ENCODE measurements around the gene SLITRK5.

The SLITRK5 gene, protein sequence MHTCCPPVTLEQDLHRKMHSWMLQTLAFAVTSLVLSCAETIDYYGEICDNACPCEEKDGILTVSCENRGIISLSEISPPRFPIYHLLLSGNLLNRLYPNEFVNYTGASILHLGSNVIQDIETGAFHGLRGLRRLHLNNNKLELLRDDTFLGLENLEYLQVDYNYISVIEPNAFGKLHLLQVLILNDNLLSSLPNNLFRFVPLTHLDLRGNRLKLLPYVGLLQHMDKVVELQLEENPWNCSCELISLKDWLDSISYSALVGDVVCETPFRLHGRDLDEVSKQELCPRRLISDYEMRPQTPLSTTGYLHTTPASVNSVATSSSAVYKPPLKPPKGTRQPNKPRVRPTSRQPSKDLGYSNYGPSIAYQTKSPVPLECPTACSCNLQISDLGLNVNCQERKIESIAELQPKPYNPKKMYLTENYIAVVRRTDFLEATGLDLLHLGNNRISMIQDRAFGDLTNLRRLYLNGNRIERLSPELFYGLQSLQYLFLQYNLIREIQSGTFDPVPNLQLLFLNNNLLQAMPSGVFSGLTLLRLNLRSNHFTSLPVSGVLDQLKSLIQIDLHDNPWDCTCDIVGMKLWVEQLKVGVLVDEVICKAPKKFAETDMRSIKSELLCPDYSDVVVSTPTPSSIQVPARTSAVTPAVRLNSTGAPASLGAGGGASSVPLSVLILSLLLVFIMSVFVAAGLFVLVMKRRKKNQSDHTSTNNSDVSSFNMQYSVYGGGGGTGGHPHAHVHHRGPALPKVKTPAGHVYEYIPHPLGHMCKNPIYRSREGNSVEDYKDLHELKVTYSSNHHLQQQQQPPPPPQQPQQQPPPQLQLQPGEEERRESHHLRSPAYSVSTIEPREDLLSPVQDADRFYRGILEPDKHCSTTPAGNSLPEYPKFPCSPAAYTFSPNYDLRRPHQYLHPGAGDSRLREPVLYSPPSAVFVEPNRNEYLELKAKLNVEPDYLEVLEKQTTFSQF

DNA sequence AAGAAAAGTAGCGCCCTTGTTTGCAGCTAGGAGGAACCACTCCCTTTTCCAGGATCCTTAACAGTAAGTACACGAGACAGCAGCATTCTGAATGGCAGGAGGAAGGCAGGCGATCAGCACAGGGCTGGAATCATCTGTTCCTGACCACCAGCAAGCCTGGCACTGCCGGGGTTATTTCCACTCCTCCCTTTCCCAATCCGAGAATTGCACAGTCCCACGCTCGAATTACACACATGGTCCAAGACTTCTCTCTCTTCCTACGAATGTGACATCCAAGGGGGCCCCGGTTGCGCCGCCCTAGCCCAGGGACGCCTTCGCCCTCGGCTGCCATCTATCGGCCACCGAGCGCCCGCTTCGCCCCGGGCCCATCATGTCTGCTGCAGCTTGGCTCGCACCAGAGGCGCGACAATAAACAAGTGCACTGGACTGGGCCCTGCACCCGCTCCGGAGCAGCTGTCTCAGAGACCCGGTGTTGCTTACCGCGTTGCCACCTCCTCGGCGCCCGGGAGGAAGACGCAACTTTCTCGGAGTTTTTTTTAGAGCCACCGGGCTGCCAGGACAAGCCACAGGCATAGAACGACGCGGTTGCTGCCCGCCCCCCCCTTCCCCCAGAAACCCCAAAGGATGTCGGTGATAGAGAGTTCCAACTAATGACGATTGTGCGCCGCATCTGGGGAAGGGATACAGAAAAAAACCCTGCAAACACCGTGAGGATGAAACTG, at the start of gene SLITRK5:
TSS of gene SLITRK5 (plus strand) at position 341 of the 722 bp plus-strand sequence. CDS start 4,018 bp downstream, outside the sequence.
- Histone ChIP-seq H3K27me3 (ENCODE audit: low read depth, low read length) (peaks cover 22% of the 10 kb centered on the region), H3K27ac (ENCODE audit: low read length) (no peak within 1 kb of the TSS)

DNA sequence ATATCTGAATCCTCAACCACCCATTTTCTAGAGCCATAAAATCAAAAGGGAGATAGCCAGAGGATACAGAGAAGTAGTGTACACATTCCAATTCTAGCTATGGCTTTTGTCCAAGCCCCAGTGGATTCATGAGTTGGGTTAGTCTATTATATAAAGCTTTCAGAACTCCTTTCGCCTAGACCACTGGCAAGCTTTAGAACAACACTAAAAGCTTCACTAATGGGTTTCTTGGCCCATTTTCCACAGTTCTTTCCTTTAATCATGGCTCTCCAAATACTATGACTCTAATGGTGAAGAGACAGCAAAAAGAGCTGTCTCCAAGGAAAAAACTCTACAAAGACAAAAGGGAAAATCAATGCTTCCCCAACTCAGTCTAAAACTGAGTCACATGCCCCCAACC, 48.2 kb upstream of the SLITRK5 start:
- no peaks in the 10 kb centered on the region for H3K36me3 ChIP-seq (ENCODE audit: control insufficient read depth in 1 of 2, insufficient read depth in 2 of 2, low read length in 2 of 2)
- H3K9me3 ChIP-seq (ENCODE audit: control insufficient read depth in 1 of 2, low read length in 2 of 2): no peaks in the 10 kb centered on the region
- H3K4me3 ChIP-seq (ENCODE audit: low read depth in 1 of 2, low read length in 2 of 2): no peak overlapping the region
- no peaks in the 10 kb centered on the region for H3K27me3 ChIP-seq (ENCODE audit: low read depth, low read length)
- no peak overlapping the region for H3K27ac ChIP-seq (ENCODE audit: low read length)
- no peaks in the 10 kb centered on the region for H3K4me1 ChIP-seq (ENCODE audit: control insufficient read depth in 1 of 2, insufficient read depth in 2 of 2, low read length in 2 of 2)

More for the DNA sequence above, at the start of gene SLITRK5:
- Histone ChIP-seq H3K36me3 (ENCODE audit: control insufficient read depth in 1 of 2, insufficient read depth in 2 of 2, low read length in 2 of 2) (no peaks in the 10 kb centered on the region), H3K9me3 (ENCODE audit: control insufficient read depth in 1 of 2, low read length in 2 of 2) (no peaks in the 10 kb centered on the region), H3K4me1 (ENCODE audit: control insufficient read depth in 1 of 2, insufficient read depth in 2 of 2, low read length in 2 of 2) (peaks cover 0 to 30% of the 10 kb centered on the region in 2 donors), H3K4me3 (ENCODE audit: low read depth in 1 of 2, low read length in 2 of 2) (peak within 1 kb of the TSS; percentile 30 to 85)

DNA sequence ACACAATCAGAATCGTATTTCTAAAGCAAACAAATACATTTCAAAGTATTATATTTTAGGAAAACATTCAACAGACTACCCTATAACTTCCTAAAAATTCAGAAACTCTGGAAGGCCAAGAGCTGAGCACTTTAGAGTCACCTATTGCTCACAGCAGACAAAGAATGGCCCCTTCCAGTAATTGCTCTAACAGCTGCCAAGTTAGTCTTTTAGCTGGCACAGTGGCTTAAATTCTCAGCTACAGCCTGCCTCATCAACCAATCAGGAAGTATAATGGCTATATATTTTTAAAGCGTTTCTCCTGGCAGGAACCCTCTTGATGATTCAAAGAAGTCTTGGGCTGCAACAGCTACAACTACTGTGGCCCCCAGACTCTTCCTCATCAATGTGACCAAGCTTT, 14.9 kb upstream of the SLITRK5 start:
- no peaks in the 10 kb centered on the region for H3K27me3 ChIP-seq (ENCODE audit: low read depth, low read length)
- H3K36me3 ChIP-seq (ENCODE audit: control insufficient read depth in 1 of 2, insufficient read depth in 2 of 2, low read length in 2 of 2): no peaks in the 10 kb centered on the region
- no peak overlapping the region for H3K27ac ChIP-seq (ENCODE audit: low read length)
- no peak overlapping the region for H3K4me3 ChIP-seq (ENCODE audit: low read depth in 1 of 2, low read length in 2 of 2)
- no peaks in the 10 kb centered on the region for H3K4me1 ChIP-seq (ENCODE audit: control insufficient read depth in 1 of 2, insufficient read depth in 2 of 2, low read length in 2 of 2)
- H3K9me3 ChIP-seq (ENCODE audit: control insufficient read depth in 1 of 2, low read length in 2 of 2): no peaks in the 10 kb centered on the region

DNA sequence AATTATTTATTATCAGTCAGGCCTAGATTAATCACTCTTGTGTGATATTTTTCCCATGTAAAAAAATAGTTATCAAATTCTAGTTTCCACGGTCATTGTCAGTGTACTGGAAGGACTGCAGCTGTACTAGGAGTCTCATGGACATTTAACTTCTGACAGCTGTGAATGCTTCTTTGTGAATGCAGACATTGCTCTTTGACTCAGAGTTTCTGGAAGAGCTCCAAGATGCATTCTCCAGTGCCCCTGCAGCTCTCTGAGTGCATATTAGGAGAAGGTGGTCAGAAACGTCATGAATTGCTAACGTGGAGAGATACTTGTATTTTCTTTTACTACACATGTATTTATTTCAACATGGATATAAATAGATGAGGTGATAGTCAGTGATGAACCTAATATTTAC, 9.7 kb upstream of the SLITRK5 start:
- no peaks in the 10 kb centered on the region for H3K27me3 ChIP-seq (ENCODE audit: low read depth, low read length)
- no peaks in the 10 kb centered on the region for H3K9me3 ChIP-seq (ENCODE audit: control insufficient read depth in 1 of 2, low read length in 2 of 2)
- H3K4me1 ChIP-seq (ENCODE audit: control insufficient read depth in 1 of 2, insufficient read depth in 2 of 2, low read length in 2 of 2): no peaks in the 10 kb centered on the region
- no peak overlapping the region for H3K4me3 ChIP-seq (ENCODE audit: low read depth in 1 of 2, low read length in 2 of 2)
- H3K36me3 ChIP-seq (ENCODE audit: control insufficient read depth in 1 of 2, insufficient read depth in 2 of 2, low read length in 2 of 2): no peaks in the 10 kb centered on the region
- H3K27ac ChIP-seq (ENCODE audit: low read length): no peak overlapping the region

DNA sequence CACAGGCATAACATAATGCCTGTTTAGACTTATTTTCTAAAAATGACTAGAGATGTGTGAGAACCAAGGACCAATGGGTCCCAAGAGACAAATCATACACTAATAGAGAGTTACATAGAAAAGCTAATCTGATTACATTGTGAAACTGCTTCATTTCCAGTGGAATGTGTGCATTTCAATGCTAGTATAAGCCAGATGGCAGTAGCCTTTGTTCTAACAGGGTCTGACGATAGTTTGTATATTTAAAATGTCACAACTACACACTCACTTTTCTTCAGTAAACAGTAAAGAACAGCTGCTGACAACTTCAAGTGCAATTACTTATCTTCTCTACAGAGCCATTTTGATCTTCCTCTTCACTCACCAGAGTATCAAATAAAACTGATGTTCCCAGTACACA, 4.3 kb upstream of the SLITRK5 start:
- Histone ChIP-seq H3K4me3 (ENCODE audit: low read depth in 1 of 2, low read length in 2 of 2) (no peak overlapping the region), H3K27me3 (ENCODE audit: low read depth, low read length) (no peaks in the 10 kb centered on the region), H3K27ac (ENCODE audit: low read length) (no peak overlapping the region), H3K9me3 (ENCODE audit: control insufficient read depth in 1 of 2, low read length in 2 of 2) (no peaks in the 10 kb centered on the region), H3K36me3 (ENCODE audit: control insufficient read depth in 1 of 2, insufficient read depth in 2 of 2, low read length in 2 of 2) (no peaks in the 10 kb centered on the region), H3K4me1 (ENCODE audit: control insufficient read depth in 1 of 2, insufficient read depth in 2 of 2, low read length in 2 of 2) (peaks cover 0 to 11% of the 10 kb centered on the region in 2 donors)

DNA sequence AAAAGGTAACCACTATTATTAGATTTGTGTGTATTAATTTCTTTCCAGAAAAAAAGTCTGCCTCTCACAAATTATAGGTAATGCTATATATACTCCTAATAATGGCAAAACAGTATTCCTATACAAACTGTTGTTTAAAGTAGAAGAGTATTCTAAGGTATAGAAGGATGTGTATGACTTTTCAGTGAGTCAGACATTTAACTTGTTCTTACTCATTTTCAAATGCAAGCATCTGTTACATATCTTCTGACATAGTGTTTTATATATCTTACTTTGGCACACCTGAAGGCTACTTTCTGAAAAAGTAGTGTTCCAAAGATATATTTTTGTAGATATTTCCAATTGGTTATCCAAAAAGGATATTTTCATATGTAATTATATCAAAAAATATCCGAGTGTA, 3.5 kb upstream of the SLITRK5 start:
- Histone ChIP-seq H3K4me1 (ENCODE audit: control insufficient read depth in 1 of 2, insufficient read depth in 2 of 2, low read length in 2 of 2) (peaks cover 0 to 18% of the 10 kb centered on the region in 2 donors), H3K27me3 (ENCODE audit: low read depth, low read length) (peaks cover 2% of the 10 kb centered on the region), H3K27ac (ENCODE audit: low read length) (no peak overlapping the region), H3K4me3 (ENCODE audit: low read depth in 1 of 2, low read length in 2 of 2) (no peak overlapping the region), H3K36me3 (ENCODE audit: control insufficient read depth in 1 of 2, insufficient read depth in 2 of 2, low read length in 2 of 2) (no peaks in the 10 kb centered on the region), H3K9me3 (ENCODE audit: control insufficient read depth in 1 of 2, low read length in 2 of 2) (no peaks in the 10 kb centered on the region)

DNA sequence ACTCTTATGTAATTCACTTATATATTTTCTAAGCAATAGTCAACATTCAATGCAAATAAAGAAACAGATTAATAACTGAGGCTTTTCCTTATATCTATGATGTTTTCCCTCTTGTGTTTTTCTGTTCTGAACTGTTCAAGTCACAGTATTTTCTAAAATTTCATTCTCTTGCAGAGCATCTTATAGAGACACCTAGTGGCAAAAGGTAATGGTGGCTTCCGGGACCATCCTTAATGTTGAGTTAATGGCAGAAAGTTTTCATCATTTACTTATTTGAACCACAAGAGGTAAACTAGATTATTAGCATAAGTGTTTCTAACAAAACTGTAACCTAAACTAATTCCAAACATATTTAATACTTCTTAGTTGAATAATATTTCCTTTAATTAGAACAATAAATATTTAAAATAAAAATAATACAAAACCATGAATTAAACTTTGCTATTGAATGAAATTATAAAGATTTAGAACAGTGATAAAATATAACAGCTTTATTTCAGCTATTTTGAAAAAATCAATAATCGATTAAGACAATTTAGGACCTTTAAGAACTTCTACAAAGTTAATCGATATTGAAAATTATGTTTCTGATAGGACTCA, 1.7 kb upstream of the SLITRK5 start:
- Histone ChIP-seq H3K4me1 (ENCODE audit: control insufficient read depth in 1 of 2, insufficient read depth in 2 of 2, low read length in 2 of 2) (peaks cover 0 to 29% of the 10 kb centered on the region in 2 donors), H3K36me3 (ENCODE audit: control insufficient read depth in 1 of 2, insufficient read depth in 2 of 2, low read length in 2 of 2) (no peaks in the 10 kb centered on the region), H3K27ac (ENCODE audit: low read length) (no peak overlapping the region), H3K4me3 (ENCODE audit: low read depth in 1 of 2, low read length in 2 of 2) (no peak overlapping the region), H3K27me3 (ENCODE audit: low read depth, low read length) (peaks cover 14% of the 10 kb centered on the region), H3K9me3 (ENCODE audit: control insufficient read depth in 1 of 2, low read length in 2 of 2) (no peaks in the 10 kb centered on the region)

DNA sequence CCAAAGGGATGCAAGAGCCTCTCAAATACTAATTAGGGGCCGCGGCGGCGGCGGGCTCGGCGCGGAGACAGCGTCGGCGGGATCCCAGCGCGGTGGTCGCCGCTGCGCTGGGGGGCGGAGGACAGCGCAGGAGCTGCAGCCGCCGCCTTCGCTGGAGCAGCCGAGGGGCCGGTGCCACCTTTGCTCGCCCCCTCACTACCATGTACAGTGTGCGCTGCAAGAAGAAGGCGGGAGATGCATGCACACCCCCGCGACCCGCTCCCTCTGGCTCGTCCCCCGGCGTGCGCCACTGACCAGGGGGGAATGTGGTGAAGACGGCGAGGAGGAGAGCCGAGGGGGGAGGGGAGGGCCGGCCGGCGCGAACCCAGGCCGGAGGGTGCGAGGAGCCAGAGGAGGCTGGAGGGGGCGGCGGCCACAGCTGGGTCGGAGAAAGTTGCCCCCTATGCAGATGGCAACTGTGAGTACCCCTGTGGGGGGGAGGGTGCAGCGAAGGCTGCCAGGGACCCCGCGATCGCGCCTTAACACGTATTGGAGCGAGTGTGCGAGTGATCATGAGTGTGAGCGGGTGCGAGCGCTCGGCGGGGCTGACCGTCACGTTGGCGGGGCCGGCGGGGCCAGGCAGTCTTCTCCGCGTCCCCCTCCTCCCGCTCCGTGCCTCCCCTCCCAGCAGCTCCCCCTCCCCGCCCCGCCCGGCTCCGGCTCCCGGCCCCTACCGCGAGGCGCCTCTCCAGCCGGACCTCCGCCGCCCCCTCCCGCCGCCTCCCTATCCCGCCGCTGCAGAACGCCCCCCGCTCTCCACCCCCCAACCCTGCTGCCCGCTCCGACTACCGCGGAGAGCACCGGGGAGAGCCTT, 808 bp downstream of the SLITRK5 start:
- Histone ChIP-seq H3K36me3 (ENCODE audit: control insufficient read depth in 1 of 2, insufficient read depth in 2 of 2, low read length in 2 of 2) (no peaks in the 10 kb centered on the region), H3K4me1 (ENCODE audit: control insufficient read depth in 1 of 2, insufficient read depth in 2 of 2, low read length in 2 of 2) (peaks cover 0 to 34% of the 10 kb centered on the region in 2 donors), H3K27me3 (ENCODE audit: low read depth, low read length) (peaks cover 29% of the 10 kb centered on the region), H3K9me3 (ENCODE audit: control insufficient read depth in 1 of 2, low read length in 2 of 2) (no peaks in the 10 kb centered on the region), H3K4me3 (ENCODE audit: low read depth in 1 of 2, low read length in 2 of 2) (peak overlapping the region; percentile 34 to 85), H3K27ac (ENCODE audit: low read length) (no peak overlapping the region)

DNA sequence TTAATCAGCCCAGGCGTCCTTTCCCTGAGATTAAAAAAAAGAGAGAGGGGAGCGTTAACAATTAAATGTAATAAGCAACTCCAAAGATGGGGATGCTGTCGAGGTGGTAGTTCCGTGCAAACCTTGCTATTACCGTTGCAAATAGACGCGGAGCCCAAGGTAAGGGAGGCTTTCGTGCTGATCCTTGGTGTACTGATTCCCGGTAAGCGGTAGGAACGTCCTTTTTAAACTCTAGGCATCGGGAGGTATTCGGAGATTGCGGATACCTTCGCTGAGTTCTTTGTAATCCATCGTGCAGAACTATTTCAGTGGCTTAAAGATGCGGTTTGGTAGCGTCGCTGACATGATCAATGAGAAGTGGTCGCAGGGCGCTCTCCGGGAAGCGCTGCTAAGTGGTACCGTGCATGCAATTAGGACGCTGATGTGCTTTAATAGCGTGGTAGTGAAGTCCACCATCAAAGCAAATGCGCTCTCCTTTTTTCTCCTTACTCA, 3.1 kb downstream of the SLITRK5 start:
- no peaks in the 10 kb centered on the region for H3K36me3 ChIP-seq (ENCODE audit: control insufficient read depth in 1 of 2, insufficient read depth in 2 of 2, low read length in 2 of 2)
- H3K4me3 ChIP-seq (ENCODE audit: low read depth in 1 of 2, low read length in 2 of 2): peak overlapping the region; percentile 16 to 85
- peaks cover 0 to 48% of the 10 kb centered on the region in 2 donors for H3K4me1 ChIP-seq (ENCODE audit: control insufficient read depth in 1 of 2, insufficient read depth in 2 of 2, low read length in 2 of 2)
- peaks cover 38% of the 10 kb centered on the region for H3K27me3 ChIP-seq (ENCODE audit: low read depth, low read length)
- H3K9me3 ChIP-seq (ENCODE audit: control insufficient read depth in 1 of 2, low read length in 2 of 2): no peaks in the 10 kb centered on the region
- no peak overlapping the region for H3K27ac ChIP-seq (ENCODE audit: low read length)

DNA sequence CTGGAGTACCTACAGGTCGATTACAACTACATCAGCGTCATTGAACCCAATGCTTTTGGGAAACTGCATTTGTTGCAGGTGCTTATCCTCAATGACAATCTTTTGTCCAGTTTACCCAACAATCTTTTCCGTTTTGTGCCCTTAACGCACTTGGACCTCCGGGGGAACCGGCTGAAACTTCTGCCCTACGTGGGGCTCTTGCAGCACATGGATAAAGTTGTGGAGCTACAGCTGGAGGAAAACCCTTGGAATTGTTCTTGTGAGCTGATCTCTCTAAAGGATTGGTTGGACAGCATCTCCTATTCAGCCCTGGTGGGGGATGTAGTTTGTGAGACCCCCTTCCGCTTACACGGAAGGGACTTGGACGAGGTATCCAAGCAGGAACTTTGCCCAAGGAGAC, 4.7 kb downstream of the SLITRK5 start:
- Histone ChIP-seq H3K27me3 (ENCODE audit: low read depth, low read length) (peaks cover 38% of the 10 kb centered on the region), H3K9me3 (ENCODE audit: control insufficient read depth in 1 of 2, low read length in 2 of 2) (no peaks in the 10 kb centered on the region), H3K4me3 (ENCODE audit: low read depth in 1 of 2, low read length in 2 of 2) (no peak overlapping the region), H3K27ac (ENCODE audit: low read length) (no peak overlapping the region), H3K36me3 (ENCODE audit: control insufficient read depth in 1 of 2, insufficient read depth in 2 of 2, low read length in 2 of 2) (no peaks in the 10 kb centered on the region), H3K4me1 (ENCODE audit: control insufficient read depth in 1 of 2, insufficient read depth in 2 of 2, low read length in 2 of 2) (peaks cover 0 to 46% of the 10 kb centered on the region in 2 donors)
